Measurements from ENCODE around the gene COL6A2. TPM values are rescaled to one million over a fixed set of nuclear protein-coding genes. Genes with fewer than 3 reads are reported as not detected.
A peak's percentile ranks its signal among the peaks of the same experiment; 100 is the strongest.

Gene COL6A2
- polyA plus RNA-seq, 2 of the 4 experiments (the other 2 are of a cell fraction), result 2.3 to 13.1 TPM

GRCh38 chr21:46108827-46109312, 11.0 kb downstream of the COL6A2 start:
- ChIA-PET CTCF (interaction anchor here (2.8 kb wide), 1 partner anchor 34 kb away, joined by 9 read pairs; no protein-coding TSS in a partner anchor), POLR2A (no interaction called here)
- TF ChIP-seq HDAC2 (IDR thresholded peaks at IDR 0.05) (no peak), NFE2L2 (conservative IDR thresholded peaks at IDR 0.05; ENCODE audit: low read length) (no peak), ZNF302 (CRISPR knock-in tag; IDR thresholded peaks at IDR 0.05) (no peak)
- Histone ChIP-seq H3K4me3 (no peak overlapping the region), H3K9me3 (0 out of 3 replicates have a peak, but pooled peaks cover 2% of the 10 kb centered on the region), H3K4me2 (no peak overlapping the region), H3K27ac (no peak overlapping the region), H3K4me1 (no peaks in the 10 kb centered on the region)
- DNase-seq (ENCODE audit: low read depth in 1 of 2, low spot score in 1 of 2), result no peak
- 55% methylated on average over 6 of the region's 9 CpGs for WGBS (ENCODE audit: missing lambda C conversion rate)
- no peak for ATAC-seq
- no peak for FAIRE-seq

GRCh38 chr21:46109313-46110221, 11.7 kb downstream of the COL6A2 start:
- ChIA-PET CTCF (interaction anchor here (1.1 to 1.2 kb wide), 2 partner anchors 135 to 138 kb away, joined by 4 to 5 read pairs; no protein-coding TSS in a partner anchor), POLR2A (no interaction called here)
- no peak for ATAC-seq
- Histone ChIP-seq H3K4me3 (no peak overlapping the region), H3K27ac (no peak overlapping the region), H3K4me1 (no peaks in the 10 kb centered on the region), H3K9me3 (0 out of 3 replicates have a peak, but pooled peaks cover 2% of the 10 kb centered on the region), H3K4me2 (no peak overlapping the region)
- no peak for FAIRE-seq
- DNase-seq (ENCODE audit: low read depth in 1 of 2, low spot score in 1 of 2), result no peak
- no peak for TF ChIP-seq EHF (CRISPR knock-in tag; IDR thresholded peaks at IDR 0.05)
- TF ChIP-seq ATOH8 (CRISPR knock-in tag; IDR thresholded peaks at IDR 0.05; ENCODE audit: low read depth), result no peak
- TF ChIP-seq NPAS2 (CRISPR knock-in tag; IDR thresholded peaks at IDR 0.05; ENCODE audit: borderline replicate concordance), result no peak
- no peak for TF ChIP-seq KDM1A (IDR thresholded peaks at IDR 0.05; ENCODE audit: low read depth)
- TF ChIP-seq USF2 (IDR thresholded peaks at IDR 0.05), result no peak
- no peak for TF ChIP-seq FOSB (CRISPR knock-in tag; IDR thresholded peaks at IDR 0.05)
- TF ChIP-seq ESRRA (IDR thresholded peaks at IDR 0.05; ENCODE audit: borderline replicate concordance, low read length), result no peak
- TF ChIP-seq RNF2 (IDR thresholded peaks at IDR 0.05; ENCODE audit: borderline replicate concordance, low read depth), result no peak
- TF ChIP-seq JUN (IDR thresholded peaks at IDR 0.05), result no peak
- no peak for TF ChIP-seq BHLHE40 (IDR thresholded peaks at IDR 0.05; ENCODE audit: low read depth, low read length)
- no peak for TF ChIP-seq HDAC2 (IDR thresholded peaks at IDR 0.05)
- no peak for TF ChIP-seq KDM5A (IDR thresholded peaks at IDR 0.05)
- no peak for TF ChIP-seq BCL3 (IDR thresholded peaks at IDR 0.05)
- no peak for TF ChIP-seq CEBPB (IDR thresholded peaks at IDR 0.05)
- no peak for TF ChIP-seq CBX2 (IDR thresholded peaks at IDR 0.05; ENCODE audit: borderline replicate concordance, low read depth)
- WGBS (ENCODE audit: missing lambda C conversion rate), result 75% methylated on average over 4 of the region's 19 CpGs

- no peak for TF ChIP-seq ELK1 (IDR thresholded peaks at IDR 0.05; ENCODE audit: low read depth, low read length)
- TF ChIP-seq RAD21 (conservative IDR thresholded peaks at IDR 0.05 in 1 of 2, IDR thresholded peaks at IDR 0.05 in 1 of 2), result no peak
- no peak for TF ChIP-seq BHLHE40 (IDR thresholded peaks at IDR 0.05; ENCODE audit: low read depth, low read length)
- no peak for TF ChIP-seq NR3C1 (IDR thresholded peaks at IDR 0.05)
- no peak for TF ChIP-seq CEBPB (IDR thresholded peaks at IDR 0.05)
- no peak for TF ChIP-seq CBX2 (IDR thresholded peaks at IDR 0.05; ENCODE audit: borderline replicate concordance, low read depth)
- TF ChIP-seq POLR2A (IDR thresholded peaks at IDR 0.05; ENCODE audit: low read length), result no peak
- no peak for DNase-seq (ENCODE audit: low read depth in 1 of 2, low spot score in 1 of 2)
- no peaks in the 10 kb centered on the region for H3K4me1 ChIP-seq
- no peak for FAIRE-seq
- no peak overlapping the region for H3K4me2 ChIP-seq
- 0 out of 3 replicates have a peak, but pooled peaks cover 2% of the 10 kb centered on the region for H3K9me3 ChIP-seq
- WGBS (ENCODE audit: missing lambda C conversion rate), result 71% methylated on average over 12 of the region's 20 CpGs
- ChIA-PET POLR2A (no interaction called here), CTCF (interaction anchor here (1.1 to 1.2 kb wide), 2 partner anchors 136 to 140 kb away, joined by 4 to 5 read pairs; no protein-coding TSS in a partner anchor)
- H3K27ac ChIP-seq, result no peak overlapping the region
- no peak overlapping the region for H3K4me3 ChIP-seq
- peak in 1 of 2 experiments; percentile 37; a peak in 2 of 6 replicates for ATAC-seq
Observed at GRCh38 chr21:46110499-46111192, 12.7 kb downstream of the COL6A2 start.

Data from A549 (cell line).